Liver (tissue), 3 donors: ENCODE results near the gene CNNM2.

Source experiments
- ATF3 ChIP-seq: IDR thresholded peaks from 2 replicates; pipeline ENCODE4 v1.6.1; 2016; ENCODE audit warnings: antibody characterized with exemption
- CTCF ChIP-seq: fragments of 150-350 bp; IDR thresholded peaks from 2 replicates; pipeline ENCODE4 v1.5.1; 2017; ENCODE audit warnings: improper control_type of control experiment, low read depth, low read length; ENCODE audit not compliant: missing input control
- FOXA1 ChIP-seq: IDR thresholded peaks from 2 replicates; pipeline ENCODE4 v1.6.1; 2016; ENCODE audit warnings: antibody characterized with exemption
- GABPA ChIP-seq, 2 donors: IDR thresholded peaks in 1 of 2; conservative IDR thresholded peaks in 1 of 2; 2 replicates each; pipeline ENCODE4 v1.6.1; 2016; ENCODE audit warnings: antibody characterized with exemption in 2 of 2, mild to moderate bottlenecking in 1 of 2, moderate library complexity in 1 of 2
- JUND ChIP-seq, 2 donors: IDR thresholded peaks; 2 replicates each; pipeline ENCODE4 v1.6.1; 2016; ENCODE audit warnings: antibody characterized with exemption in 2 of 2
- NR2F2 ChIP-seq: IDR thresholded peaks from 2 replicates; pipeline ENCODE4 v1.6.1; 2016; ENCODE audit warnings: antibody characterized with exemption
- RAD21 ChIP-seq, 2 donors: IDR thresholded peaks; 2 replicates each; pipeline ENCODE4 v1.6.1; 2016; ENCODE audit warnings: antibody characterized with exemption in 2 of 2, mild to moderate bottlenecking in 2 of 2
- REST ChIP-seq: IDR thresholded peaks from 2 replicates; pipeline ENCODE4 v1.6.1; 2016; ENCODE audit warnings: antibody characterized with exemption, mild to moderate bottlenecking
- RXRA ChIP-seq, 2 donors: IDR thresholded peaks; 2 replicates each; pipeline ENCODE4 v1.6.1; 2017 to 2018; ENCODE audit warnings: antibody characterized with exemption in 2 of 2, mild to moderate bottlenecking in 1 of 2
- SP1 ChIP-seq: IDR thresholded peaks from 2 replicates; pipeline ENCODE4 v1.6.1; 2018; ENCODE audit warnings: antibody characterized with exemption, mild to moderate bottlenecking
- TAF1 ChIP-seq: conservative IDR thresholded peaks from 2 replicates; pipeline ENCODE4 v1.6.1; 2016; ENCODE audit warnings: antibody characterized with exemption, mild to moderate bottlenecking
- YY1 ChIP-seq: IDR thresholded peaks from 2 replicates; pipeline ENCODE4 v1.6.1; 2016; ENCODE audit warnings: antibody characterized with exemption, mild to moderate bottlenecking
- ZBTB33 ChIP-seq: IDR thresholded peaks from 2 replicates; pipeline ENCODE4 v1.6.1; 2016; ENCODE audit warnings: antibody characterized with exemption
- donor health status: healthy.
- donor health status: healthy.

- no peak for TF ChIP-seq CTCF
- TF ChIP-seq ATF3 = no peak
- no peak for TF ChIP-seq RAD21 (IDR thresholded peaks at IDR 0.05)
- TF ChIP-seq TAF1 = no peak
- no peak for TF ChIP-seq YY1
- TF ChIP-seq NR2F2 = no peak
- no peak for TF ChIP-seq GABPA (IDR thresholded peaks at IDR 0.05 in 1 of 2, conservative IDR thresholded peaks at IDR 0.05 in 1 of 2)
- TF ChIP-seq FOXA1 = no peak
- TF ChIP-seq REST = no peak
- TF ChIP-seq SP1 = no peak
- no peak for TF ChIP-seq RXRA (IDR thresholded peaks at IDR 0.05)
- TF ChIP-seq JUND (IDR thresholded peaks at IDR 0.05) = no peak
- no peak for TF ChIP-seq ZBTB33
Observed at GRCh38 chr10:102984086-102984485, 66.0 kb downstream of the CNNM2 start.
